VCaP (cell line): ENCODE data around the gene EFS.

Experiments used
- H3K27ac ChIP-seq: fragments of 450-650 bp; 2 replicates; pipeline ENCODE4 v1.5.1; 2017
- TF ChIP-seq, protein P1 (sequence below): fragments of 450-650 bp; conservative IDR thresholded peaks from 2 replicates; pipeline ENCODE4 v1.5.1; 2017; ENCODE audit warnings: mild to moderate bottlenecking, moderate library complexity

EFS gene

DNA sequence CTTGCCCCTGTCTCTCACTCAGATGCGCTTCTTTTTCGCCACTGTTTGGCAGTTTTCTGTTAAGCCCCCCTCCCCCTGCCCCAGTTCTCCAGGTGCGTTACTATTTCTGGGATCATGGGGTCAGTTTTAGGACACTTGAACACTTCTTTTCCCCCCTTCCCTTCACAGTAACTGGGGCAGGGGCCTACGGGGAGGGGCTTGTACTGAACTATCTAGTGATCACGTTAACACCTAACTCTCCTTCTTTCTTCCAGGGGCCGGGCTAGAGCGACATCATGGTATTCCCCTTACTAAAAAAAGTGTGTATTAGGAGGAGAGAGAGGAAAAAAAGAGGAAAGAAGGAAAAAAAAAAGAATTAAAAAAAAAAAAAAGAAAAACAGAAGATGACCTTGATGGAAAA, 40.0 kb downstream of the EFS start:
- TF ChIP-seq, protein P1, sequence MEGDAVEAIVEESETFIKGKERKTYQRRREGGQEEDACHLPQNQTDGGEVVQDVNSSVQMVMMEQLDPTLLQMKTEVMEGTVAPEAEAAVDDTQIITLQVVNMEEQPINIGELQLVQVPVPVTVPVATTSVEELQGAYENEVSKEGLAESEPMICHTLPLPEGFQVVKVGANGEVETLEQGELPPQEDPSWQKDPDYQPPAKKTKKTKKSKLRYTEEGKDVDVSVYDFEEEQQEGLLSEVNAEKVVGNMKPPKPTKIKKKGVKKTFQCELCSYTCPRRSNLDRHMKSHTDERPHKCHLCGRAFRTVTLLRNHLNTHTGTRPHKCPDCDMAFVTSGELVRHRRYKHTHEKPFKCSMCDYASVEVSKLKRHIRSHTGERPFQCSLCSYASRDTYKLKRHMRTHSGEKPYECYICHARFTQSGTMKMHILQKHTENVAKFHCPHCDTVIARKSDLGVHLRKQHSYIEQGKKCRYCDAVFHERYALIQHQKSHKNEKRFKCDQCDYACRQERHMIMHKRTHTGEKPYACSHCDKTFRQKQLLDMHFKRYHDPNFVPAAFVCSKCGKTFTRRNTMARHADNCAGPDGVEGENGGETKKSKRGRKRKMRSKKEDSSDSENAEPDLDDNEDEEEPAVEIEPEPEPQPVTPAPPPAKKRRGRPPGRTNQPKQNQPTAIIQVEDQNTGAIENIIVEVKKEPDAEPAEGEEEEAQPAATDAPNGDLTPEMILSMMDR = no peak
- H3K27ac ChIP-seq = no peak overlapping the region

DNA sequence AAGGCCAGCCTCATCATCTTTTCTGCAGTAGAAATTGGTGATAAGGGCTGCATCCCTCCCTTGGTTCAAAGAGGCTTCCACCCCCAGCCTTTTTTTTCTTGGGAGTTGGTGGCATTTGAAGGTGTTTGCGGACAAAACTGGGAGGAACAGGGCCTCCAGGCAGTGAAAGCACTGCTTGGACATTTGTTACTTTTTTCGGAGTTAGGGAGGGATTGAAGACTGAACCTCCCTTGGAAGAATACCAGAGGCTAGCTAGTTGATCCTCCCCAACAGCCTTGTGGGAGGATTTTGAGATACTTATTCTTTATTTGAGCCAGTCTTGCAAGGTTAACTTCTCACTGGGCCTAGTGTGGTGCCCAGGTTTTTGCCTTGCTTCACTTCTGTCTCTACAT, 40.5 kb downstream of the EFS start:
- TF ChIP-seq, protein P1 = no peak
- no peak overlapping the region for H3K27ac ChIP-seq

DNA sequence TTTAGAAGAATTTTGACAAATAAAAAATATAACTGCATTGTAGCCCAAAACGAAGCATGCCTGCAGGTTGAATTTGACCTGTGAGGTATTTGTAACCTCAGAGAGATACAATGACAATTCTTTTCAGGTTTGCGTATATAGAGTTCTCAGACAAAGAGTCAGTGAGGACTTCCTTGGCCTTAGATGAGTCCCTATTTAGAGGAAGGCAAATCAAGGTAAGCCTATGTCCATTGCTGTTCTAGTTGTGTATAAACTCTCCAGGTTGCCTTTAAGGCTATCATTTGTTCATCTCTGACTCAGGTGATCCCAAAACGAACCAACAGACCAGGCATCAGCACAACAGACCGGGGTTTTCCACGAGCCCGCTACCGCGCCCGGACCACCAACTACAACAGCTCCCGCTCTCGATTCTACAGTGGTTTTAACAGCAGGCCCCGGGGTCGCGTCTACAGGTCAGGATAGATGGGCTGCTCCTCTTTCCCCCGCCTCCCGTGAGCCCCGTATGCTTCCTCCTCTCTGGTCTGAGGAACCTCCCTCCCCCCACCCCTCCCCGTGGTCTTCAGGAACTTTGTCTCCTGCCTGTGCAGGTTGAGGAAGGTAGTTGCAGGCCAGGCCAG, 41.0 kb downstream of the EFS start:
- 0 out of 2 replicates have a peak overlapping the region, but pooled peaks have one; percentile 94 for H3K27ac ChIP-seq
- TF ChIP-seq, protein P1 = no peak

DNA sequence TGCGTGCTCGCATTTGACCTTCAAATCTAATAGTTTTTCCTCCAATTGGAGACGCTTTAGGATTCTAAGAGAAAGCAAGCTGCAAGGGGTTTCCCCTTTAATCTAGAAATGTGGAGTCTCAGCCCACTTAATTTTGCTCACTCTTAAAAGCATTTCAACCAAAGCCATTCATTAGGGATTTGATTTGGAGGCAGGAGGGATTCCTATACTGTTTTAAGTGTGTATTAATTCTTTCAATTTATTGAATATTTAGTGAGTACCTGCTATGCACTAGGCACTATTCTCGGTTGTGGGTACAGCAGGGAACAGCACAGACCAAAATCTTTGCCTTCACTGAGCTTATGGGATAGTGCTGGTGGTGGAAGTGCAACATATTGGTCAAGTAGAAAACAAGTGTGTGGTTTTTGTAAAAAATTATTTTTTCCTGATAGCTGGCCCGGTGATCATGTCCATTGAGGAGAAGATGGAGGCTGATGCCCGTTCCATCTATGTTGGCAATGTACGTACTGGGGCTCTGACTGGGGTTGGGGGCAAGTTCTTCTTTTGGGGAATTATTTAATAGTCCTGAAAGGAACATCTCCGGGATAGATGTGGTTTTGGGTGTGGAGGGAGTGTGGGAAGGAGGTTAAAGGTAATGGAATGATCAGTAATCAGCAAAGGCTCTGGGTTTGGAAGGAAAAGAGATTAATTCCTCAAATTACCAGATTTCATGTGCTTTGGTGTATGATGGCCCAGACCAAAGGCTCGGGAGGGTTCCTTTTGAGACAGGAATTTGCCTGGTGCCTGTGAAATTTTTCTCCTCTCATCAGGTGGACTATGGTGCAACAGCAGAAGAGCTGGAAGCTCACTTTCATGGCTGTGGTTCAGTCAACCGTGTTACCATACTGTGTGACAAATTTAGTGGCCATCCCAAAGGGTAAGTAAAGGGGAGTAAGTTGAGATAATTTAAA, 42.1 kb downstream of the EFS start:
- TF ChIP-seq, protein P1 = no peak
- peak overlapping the region; percentile 94 for H3K27ac ChIP-seq

DNA sequence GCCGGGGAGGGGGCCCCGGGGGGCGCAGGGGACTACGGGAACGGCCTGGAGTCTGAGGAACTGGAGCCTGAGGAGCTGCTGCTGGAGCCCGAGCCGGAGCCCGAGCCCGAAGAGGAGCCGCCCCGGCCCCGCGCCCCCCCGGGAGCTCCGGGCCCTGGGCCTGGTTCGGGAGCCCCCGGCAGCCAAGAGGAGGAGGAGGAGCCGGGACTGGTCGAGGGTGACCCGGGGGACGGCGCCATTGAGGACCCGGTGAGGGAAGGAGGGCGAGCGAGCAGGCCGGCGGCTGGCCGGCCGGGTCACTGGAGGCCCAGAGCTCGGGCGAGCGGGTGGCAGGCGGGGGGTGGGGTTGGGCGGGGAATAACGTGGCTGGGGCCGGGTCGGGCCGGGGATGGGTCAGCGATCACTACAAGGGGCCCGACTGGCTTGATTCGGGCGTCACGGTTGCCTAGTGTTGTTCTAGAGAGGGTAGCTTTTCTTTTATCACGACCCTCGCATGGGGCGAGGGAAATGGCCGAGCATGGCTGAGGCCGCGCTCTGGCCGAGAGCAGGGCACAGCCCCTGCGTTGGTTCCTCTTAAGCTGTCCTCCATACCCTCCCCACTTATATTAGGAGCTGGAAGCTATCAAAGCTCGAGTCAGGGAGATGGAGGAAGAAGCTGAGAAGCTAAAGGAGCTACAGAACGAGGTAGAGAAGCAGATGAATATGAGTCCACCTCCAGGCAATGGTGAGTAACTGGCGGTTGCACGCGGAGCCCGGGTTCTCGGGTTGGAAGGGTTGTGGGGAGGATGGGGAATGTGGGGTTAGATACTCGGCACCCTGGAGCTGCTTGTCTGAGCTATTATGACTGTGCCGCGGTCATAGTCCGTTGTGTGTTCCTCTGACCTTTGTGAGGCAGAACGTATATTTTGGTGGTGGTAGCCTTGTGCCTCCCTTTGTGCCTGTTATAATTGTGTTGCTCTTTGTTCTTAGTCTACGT, 43.1 kb downstream of the EFS start:
- H3K27ac ChIP-seq = peak overlapping the region; percentile 94

DNA sequence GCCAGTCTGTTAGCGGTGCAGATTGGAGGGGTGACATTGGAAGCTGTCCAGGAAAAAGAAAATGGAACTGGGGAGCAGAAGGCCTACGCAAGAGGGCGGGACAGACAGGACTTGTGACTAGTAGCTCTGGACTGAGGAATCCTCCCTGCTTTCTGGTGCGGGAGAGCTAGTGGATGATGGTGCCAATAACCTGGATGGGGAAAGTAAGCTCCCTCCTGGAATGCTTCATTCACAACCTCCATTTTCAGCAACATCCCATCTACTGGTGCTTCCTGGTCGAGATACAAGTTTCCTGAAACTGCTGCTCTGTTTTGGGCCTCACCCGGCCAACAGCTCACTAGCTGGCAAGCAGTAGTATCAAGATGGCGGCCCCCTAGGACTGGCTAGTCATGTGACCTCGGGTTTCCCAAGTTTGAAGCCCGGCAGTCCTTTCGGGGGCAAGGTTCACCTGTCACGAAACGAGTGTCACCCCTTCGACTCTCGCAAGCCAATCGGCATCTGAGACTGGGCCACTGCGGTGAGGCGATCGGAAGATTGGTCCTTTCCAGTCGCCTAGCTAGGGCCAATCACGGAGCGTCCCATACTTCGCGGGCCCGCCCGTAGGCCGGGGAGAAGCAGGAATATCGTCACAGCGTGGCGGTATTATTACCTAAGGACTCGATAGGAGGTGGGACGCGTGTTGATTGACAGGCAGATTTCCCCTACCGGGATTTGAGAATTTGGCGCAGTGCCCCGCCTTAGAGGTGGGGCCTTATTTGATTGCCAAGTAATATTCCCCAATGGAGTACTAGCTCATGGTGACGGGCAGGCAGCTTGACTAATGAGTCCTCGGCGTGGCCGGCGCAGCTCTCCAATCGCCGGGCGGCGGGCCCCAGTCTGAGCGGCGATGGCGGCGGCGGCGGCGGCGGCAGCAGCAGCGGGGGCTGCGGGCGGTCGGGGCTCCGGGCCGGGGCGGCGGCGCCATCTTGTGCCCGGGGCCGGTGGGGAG, 44.1 kb downstream of the EFS start, which contains the start of gene PABPN1:
TSS of gene PABPN1 (plus strand) at position 874 of the 988 bp plus-strand sequence. CDS start at position 887, 13 bp downstream.
- TF ChIP-seq, protein P1 = no peak
- peak within 1 kb of the TSS; percentile 94 for H3K27ac ChIP-seq

More for the DNA sequence above, 43.1 kb downstream of the EFS start:
- TF ChIP-seq, protein P1 = no peak
